Measurements from ENCODE around the gene TANGO6. TPM values are rescaled to one million over a fixed set of nuclear protein-coding genes. Genes with fewer than 3 reads are reported as not detected.

TANGO6 gene
- total RNA-seq, 2 donors from 2014 or later = 37.3 to 55.4 TPM

DNA sequence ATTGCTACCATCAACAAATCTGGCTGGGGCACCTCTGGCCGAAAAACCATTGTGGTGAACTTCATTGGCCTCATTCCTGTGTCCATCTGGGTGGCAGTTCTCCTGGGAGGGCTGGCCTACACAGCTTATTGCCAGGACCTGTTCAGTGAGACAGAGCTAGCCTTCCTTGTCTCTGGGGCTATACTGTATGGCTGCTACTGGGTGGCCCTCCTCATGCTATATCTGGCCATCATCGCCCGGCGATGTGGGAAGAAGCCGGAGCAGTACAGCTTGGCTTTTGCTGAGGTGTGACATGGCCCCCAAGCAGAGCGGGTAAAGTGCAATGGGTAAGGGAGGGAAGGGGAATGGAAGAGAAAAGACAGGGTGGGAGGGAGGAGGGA lies 271.6 kb downstream of the TANGO6 start:
- H3K27me3 ChIP-seq (replicated peaks; ENCODE audit: insufficient read depth) = no peaks in the 10 kb centered on the region
- DNase-seq (ENCODE audit: low spot score) (no peak), ATAC-seq (ENCODE audit: insufficient number of reproducible peaks, low FRiP score, low read depth) (no peak)
- TF ChIP-seq, protein P1, sequence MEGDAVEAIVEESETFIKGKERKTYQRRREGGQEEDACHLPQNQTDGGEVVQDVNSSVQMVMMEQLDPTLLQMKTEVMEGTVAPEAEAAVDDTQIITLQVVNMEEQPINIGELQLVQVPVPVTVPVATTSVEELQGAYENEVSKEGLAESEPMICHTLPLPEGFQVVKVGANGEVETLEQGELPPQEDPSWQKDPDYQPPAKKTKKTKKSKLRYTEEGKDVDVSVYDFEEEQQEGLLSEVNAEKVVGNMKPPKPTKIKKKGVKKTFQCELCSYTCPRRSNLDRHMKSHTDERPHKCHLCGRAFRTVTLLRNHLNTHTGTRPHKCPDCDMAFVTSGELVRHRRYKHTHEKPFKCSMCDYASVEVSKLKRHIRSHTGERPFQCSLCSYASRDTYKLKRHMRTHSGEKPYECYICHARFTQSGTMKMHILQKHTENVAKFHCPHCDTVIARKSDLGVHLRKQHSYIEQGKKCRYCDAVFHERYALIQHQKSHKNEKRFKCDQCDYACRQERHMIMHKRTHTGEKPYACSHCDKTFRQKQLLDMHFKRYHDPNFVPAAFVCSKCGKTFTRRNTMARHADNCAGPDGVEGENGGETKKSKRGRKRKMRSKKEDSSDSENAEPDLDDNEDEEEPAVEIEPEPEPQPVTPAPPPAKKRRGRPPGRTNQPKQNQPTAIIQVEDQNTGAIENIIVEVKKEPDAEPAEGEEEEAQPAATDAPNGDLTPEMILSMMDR (IDR thresholded peaks at IDR 0.05) = no peak
- H3K36me3 ChIP-seq = peaks cover 45% of the 10 kb centered on the region
- H3K9me3 ChIP-seq = no peaks in the 10 kb centered on the region
- H3K4me1 ChIP-seq (ENCODE audit: control insufficient read depth in 1 of 2, low read depth in 2 of 2) = peaks cover 7 to 22% of the 10 kb centered on the region in 2 donors
- no peak overlapping the region for H3K27ac ChIP-seq
- H3K4me3 ChIP-seq = no peak overlapping the region

DNA sequence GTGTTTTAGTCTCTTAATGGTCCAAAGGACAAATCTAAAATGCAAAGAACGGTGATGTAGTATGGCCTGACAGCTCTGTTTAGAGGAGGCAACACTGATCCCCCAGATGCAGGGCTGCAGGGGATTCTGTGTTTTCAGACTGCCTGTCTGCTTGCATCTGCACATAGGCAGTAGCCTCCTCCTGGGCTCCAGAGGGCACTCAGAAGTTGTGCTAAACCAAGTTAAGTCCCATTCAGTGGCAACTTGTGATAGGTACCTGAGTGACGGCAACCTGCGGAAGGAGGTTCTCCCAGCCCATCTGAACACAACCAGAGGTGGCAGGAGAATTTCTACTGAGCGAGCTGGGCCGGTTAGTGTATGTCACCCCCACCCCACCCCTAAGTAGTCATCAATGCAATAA lies 272.0 kb downstream of the TANGO6 start:
- DNase-seq (ENCODE audit: low spot score) (no peak), ATAC-seq (ENCODE audit: insufficient number of reproducible peaks, low FRiP score, low read depth) (no peak)
- Histone ChIP-seq H3K36me3 (peaks cover 45% of the 10 kb centered on the region), H3K4me1 (ENCODE audit: control insufficient read depth in 1 of 2, low read depth in 2 of 2) (peaks cover 7 to 22% of the 10 kb centered on the region in 2 donors), H3K9me3 (no peaks in the 10 kb centered on the region), H3K27ac (no peak overlapping the region), H3K27me3 (replicated peaks; ENCODE audit: insufficient read depth) (no peaks in the 10 kb centered on the region), H3K4me3 (no peak overlapping the region)
- TF ChIP-seq, protein P1 (IDR thresholded peaks at IDR 0.05) = no peak

DNA sequence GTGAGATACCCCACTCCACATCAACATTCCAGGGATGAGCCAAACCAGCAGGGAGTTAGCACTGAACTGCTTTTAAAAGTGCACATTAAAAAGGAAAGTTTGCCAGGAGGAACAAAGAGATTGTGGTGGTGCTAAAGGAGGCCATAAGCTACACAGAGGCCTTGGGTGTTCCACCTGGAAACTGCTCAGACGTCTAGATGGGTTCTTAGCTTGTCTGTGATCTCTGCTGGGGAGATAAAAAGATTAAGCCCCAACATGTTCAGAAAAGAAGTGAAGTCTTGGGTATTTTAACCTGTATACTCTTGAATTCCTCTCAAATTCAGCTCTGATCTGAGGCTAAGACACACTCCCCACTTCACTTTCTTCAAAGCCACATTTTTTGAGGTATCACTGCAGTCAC lies 272.5 kb downstream of the TANGO6 start:
- ATAC-seq (ENCODE audit: insufficient number of reproducible peaks, low FRiP score, low read depth) (no peak), DNase-seq (ENCODE audit: low spot score) (no peak)
- Histone ChIP-seq H3K27ac (no peak overlapping the region), H3K36me3 (peaks cover 47% of the 10 kb centered on the region), H3K27me3 (replicated peaks; ENCODE audit: insufficient read depth) (no peaks in the 10 kb centered on the region), H3K9me3 (no peaks in the 10 kb centered on the region), H3K4me3 (no peak overlapping the region), H3K4me1 (ENCODE audit: control insufficient read depth in 1 of 2, low read depth in 2 of 2) (peaks cover 7 to 22% of the 10 kb centered on the region in 2 donors)
- TF ChIP-seq, protein P1 (IDR thresholded peaks at IDR 0.05) = no peak

DNA sequence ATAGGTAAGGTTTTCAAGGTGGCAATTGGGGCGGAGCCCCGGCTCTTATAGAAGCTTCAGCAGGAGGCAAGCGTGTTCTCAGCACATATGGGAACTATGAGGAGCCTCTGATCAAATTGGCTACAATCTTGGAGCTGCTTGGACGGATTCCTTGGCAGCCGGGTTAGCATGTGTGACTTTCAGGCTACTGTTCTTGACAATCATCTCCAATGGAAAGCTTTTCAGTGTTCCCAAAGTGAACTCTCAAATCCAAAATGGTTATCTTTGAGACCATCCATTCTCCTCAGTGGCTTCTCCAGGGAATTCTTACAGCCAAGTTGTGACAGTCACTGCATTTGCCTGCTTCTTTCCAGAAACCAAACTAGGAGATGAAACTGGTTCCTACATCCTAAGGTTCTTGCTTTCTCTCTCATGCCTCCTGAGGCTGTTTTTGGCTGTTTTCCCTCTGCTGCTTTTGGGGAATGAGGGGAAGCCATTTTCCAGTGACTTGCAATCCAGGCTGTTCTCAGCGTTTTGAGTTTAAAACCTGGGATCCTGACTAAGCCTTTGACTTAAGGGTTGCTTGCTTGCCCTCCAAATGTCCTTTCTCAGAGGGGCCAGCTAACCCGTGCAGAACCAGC lies 273.0 kb downstream of the TANGO6 start:
- no peak for DNase-seq (ENCODE audit: low spot score)
- Histone ChIP-seq H3K27ac (peak overlapping the region in 1 of 2 donors; percentile 13), H3K4me3 (no peak overlapping the region), H3K4me1 (ENCODE audit: control insufficient read depth in 1 of 2, low read depth in 2 of 2) (peaks cover 7 to 22% of the 10 kb centered on the region in 2 donors), H3K36me3 (peaks cover 51% of the 10 kb centered on the region), H3K9me3 (no peaks in the 10 kb centered on the region), H3K27me3 (replicated peaks; ENCODE audit: insufficient read depth) (no peaks in the 10 kb centered on the region)
- ATAC-seq (ENCODE audit: insufficient number of reproducible peaks, low FRiP score, low read depth) = no peak
- TF ChIP-seq, protein P1 (IDR thresholded peaks at IDR 0.05) = no peak

DNA sequence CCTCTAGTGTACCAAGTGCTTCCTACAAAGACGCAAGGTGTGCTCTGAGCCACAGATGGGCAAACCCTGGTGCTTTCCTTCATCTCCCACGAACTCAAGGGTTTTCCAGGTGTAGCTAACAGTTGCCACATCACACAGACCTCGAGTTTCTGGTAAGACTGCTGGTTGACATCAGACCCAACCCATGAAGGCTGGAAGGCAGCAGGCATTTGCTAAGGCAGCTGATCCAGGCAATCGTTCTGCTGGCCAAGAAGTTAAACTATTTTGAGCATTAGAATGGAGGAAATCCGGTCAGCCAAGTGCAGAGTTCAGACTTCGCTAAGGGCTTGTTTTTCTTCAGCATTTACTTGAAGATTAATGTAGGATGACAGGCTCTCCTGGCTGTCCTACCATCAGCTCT lies 273.6 kb downstream of the TANGO6 start:
- Histone ChIP-seq H3K27me3 (replicated peaks; ENCODE audit: insufficient read depth) (no peaks in the 10 kb centered on the region), H3K4me1 (ENCODE audit: control insufficient read depth in 1 of 2, low read depth in 2 of 2) (peaks cover 7 to 22% of the 10 kb centered on the region in 2 donors), H3K36me3 (peaks cover 51% of the 10 kb centered on the region), H3K9me3 (no peaks in the 10 kb centered on the region), H3K27ac (peak overlapping the region in 1 of 2 donors; percentile 13), H3K4me3 (no peak overlapping the region)
- TF ChIP-seq, protein P1 (IDR thresholded peaks at IDR 0.05) = no peak
- no peak for DNase-seq (ENCODE audit: low spot score)
- no peak for ATAC-seq (ENCODE audit: insufficient number of reproducible peaks, low FRiP score, low read depth)
